ENCODE data around the gene HOXA3. TPM values are rescaled to one million over a fixed set of nuclear protein-coding genes. Genes with fewer than 3 reads are reported as not detected.
A peak's percentile ranks its signal among the peaks of the same experiment; 100 is the strongest.

Gene HOXA3
- total RNA-seq, 1 experiment from 2014 or later: 12.0 TPM

- Histone ChIP-seq H3K9me3 (replicated peaks) (no peaks in the 10 kb centered on the region), H3K36me3 (no peaks in the 10 kb centered on the region), H3K4me1 (no peaks in the 10 kb centered on the region), H3K27ac (no peak overlapping the region), H3K4me3 (no peak overlapping the region), H3K27me3 (no peaks in the 10 kb centered on the region)
- DNase-seq: no peak
Observed at GRCh38 chr7:27192546-27193334, 40.4 kb upstream of the HOXA3 start.

DNA sequence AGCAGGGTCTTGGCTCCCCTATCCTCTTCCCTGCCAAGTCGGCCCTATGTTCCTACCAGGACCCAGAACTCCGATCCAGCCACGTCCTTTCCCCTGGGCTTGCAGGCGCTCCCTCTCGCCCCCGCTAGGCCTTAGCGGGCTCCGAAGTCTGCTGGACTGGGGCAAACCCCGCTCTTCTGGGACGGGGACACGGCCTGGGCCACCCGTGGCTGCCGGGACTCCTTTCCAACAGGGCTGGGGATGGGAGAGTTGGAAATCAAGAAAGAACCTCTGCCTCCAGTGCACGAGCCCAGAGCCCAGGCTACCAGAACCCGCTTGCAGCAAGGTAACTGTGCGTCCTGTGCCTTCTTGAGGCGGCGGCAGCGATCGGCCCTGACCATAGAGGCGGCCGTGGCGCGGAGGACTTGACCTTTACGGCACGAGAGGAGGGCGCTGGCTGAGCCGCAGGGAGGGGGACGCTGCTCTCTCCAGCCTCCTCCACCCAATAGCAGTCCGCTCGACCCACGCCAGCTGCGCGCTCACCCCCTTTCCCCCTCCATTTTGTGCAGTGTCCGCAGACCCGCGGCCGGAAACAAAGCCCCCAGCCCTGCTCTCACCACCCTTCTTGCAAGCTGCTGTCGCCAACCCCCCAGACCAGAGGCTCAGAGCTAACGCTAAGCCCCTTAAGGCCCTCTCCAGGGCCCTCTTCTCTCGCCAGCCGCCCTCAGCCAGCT, 39.6 kb upstream of the HOXA3 start:
- no peak for DNase-seq
- Histone ChIP-seq H3K4me1 (no peaks in the 10 kb centered on the region), H3K27me3 (no peaks in the 10 kb centered on the region), H3K4me3 (no peak overlapping the region), H3K36me3 (no peaks in the 10 kb centered on the region), H3K9me3 (replicated peaks) (no peaks in the 10 kb centered on the region), H3K27ac (no peak overlapping the region)

DNA sequence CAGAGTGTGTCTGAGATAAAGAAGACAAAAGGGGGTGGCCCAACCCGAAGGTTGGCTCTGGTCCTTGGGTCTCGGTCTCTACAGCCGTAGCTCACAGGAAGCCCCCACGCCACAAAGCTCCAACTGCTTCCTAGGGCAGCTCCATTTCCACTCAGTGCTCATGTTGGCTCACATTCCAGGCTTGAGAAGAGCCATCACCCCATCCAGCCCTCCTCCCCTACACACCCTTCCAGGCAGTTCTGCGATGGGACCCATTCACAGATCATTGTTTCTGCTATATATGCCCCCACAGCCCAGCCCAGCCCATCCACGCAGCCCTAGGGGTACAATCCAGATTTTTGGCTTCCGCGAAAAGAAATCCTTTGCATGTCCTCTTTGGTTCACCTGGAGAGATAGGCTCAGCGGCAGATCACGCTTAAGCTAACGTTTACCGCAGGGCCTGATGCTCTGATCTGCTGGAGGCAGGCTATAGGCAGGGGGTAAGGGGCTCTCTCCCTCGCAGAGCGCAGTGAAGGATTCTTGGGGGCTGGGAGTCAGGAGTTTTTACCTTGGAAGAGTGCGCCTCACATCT, 38.9 kb upstream of the HOXA3 start:
- no peak for DNase-seq
- Histone ChIP-seq H3K9me3 (replicated peaks) (no peaks in the 10 kb centered on the region), H3K4me3 (no peak overlapping the region), H3K36me3 (no peaks in the 10 kb centered on the region), H3K4me1 (no peaks in the 10 kb centered on the region), H3K27me3 (no peaks in the 10 kb centered on the region), H3K27ac (no peak overlapping the region)

GRCh38 chr7:27189997-27190748, 37.8 kb upstream of the HOXA3 start:
- Histone ChIP-seq H3K27me3 (no peaks in the 10 kb centered on the region), H3K9me3 (replicated peaks) (no peaks in the 10 kb centered on the region), H3K4me1 (no peaks in the 10 kb centered on the region), H3K27ac (no peak overlapping the region), H3K36me3 (no peaks in the 10 kb centered on the region), H3K4me3 (no peak overlapping the region)
- peak in 1 of 2 experiments; percentile 17 for DNase-seq

DNA sequence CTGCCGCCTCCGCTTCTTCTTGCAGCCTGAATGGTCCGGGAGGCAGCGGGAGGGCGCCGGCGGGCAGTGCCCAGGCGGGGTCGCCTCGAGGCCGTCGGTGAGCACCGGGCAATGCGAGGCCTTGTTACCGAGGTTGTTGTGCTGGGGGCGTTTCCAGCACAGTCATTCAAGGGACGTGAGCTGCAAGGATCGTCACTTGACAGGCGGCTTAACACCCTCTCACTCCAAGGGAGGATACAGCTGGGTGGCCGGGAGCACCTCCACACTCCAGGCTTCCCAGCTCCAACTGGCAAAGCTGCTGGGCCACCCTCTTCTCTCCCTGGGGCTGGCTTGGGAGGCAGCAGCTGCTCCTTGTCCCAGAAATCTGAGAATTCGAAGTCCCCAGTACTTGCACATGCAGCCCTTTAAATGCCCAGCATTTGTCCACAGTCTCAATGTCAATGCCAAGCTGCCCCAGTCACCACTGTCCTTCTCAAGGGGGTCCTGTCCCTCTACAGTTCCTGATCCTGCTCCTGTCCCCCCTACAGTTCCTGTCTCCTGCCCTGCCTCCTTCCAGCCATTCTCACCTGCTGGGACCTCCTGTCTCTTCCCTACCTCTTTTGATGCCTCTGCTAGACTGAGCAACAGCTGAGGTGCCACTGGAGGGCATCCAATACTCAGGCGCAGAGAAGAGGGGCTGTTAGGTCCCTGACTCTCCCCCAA, 37.1 kb upstream of the HOXA3 start:
- Histone ChIP-seq H3K27me3 (no peaks in the 10 kb centered on the region), H3K36me3 (no peaks in the 10 kb centered on the region), H3K27ac (no peak overlapping the region), H3K4me3 (no peak overlapping the region), H3K4me1 (no peaks in the 10 kb centered on the region), H3K9me3 (replicated peaks) (no peaks in the 10 kb centered on the region)
- DNase-seq: no peak

- Histone ChIP-seq H3K27me3 (no peaks in the 10 kb centered on the region), H3K9me3 (replicated peaks) (no peaks in the 10 kb centered on the region), H3K27ac (no peak overlapping the region), H3K36me3 (no peaks in the 10 kb centered on the region), H3K4me3 (no peak overlapping the region), H3K4me1 (no peaks in the 10 kb centered on the region)
- no peak for DNase-seq
Observed at GRCh38 chr7:27188386-27189294, 36.3 kb upstream of the HOXA3 start.

DNA sequence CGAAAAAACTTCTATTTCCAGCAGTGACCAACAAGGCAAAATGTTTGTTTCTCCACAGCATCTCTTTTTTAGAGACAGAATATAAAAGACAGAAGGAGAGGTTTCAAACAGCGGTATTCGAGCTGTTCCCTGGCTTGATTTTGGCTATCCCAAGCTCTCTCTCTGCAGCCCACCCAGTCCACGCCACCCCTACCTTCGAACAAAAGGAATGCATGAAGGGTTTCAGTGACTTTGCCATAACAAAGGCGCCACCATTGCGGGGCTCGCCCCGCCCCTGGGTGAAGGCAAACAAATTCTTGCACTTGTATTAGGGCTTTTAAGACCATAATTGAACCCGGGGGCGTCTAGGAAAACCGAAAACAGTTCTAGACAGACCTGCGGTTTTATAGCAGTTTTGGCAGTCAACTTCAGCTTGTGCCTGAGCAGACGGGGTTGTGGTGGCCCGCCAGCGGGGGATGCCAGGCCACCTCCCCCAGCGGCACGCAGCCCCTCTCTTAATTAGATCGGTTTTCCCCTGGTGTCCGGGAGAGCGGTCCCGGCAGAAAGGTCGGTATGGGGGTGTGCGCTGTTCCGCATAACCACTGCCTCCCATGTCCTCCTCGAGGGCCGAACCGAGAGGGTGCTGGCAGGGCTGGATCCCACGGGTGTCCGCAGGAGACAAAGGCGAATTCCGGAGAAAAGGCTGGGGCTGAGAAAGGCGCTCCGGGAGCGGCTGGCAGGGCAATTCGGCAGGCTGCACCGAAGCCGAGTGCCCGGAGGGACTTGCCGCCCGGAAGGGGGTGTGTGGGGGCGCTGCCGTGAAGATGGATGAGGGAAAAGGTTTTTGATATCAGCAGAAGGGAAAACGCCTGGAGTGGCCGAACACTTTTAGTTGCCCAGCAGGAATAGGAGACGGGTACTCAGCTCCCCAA, 35.3 kb upstream of the HOXA3 start:
- Histone ChIP-seq H3K4me1 (no peaks in the 10 kb centered on the region), H3K9me3 (replicated peaks) (no peaks in the 10 kb centered on the region), H3K27ac (no peak overlapping the region), H3K36me3 (no peaks in the 10 kb centered on the region), H3K27me3 (no peaks in the 10 kb centered on the region), H3K4me3 (no peak overlapping the region)
- no peak for DNase-seq

DNA sequence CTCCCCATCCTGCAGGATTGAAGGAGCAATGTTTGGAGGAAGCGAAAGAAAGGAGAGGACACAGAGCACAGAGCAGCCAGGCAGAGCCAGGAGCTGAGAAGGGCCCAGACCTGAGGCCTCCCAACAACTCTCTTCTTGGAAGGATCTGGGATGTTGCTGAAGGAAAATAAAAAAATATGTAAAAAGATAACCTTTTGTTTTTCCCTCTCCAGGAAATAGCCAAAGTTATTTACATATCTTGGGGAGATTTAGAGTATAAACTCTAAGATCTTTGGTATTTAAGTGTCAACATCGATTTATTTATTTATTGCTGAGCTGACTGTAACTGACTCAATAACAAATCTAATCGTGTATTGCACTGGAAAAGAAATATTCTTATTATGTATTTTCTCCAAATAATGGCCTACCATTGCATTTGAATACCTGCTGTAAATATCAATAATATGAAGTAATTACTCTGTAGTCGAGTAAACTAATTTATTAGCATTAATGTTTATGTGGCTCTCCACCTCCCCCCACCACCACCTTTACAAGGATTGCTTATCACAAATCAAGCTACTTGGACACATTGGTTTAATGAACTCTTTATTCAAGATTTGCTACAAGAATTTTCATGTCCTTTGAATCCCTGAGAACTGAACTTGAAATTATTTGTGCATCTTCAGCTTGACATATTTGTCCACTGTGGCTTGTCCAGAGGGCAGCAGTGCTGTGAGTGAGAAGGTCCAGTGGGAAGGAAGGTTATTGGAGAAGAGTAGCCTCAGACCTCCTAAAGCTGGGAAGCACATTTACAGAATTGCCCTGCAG, 34.5 kb upstream of the HOXA3 start:
- Histone ChIP-seq H3K9me3 (replicated peaks) (no peaks in the 10 kb centered on the region), H3K27me3 (no peaks in the 10 kb centered on the region), H3K36me3 (no peaks in the 10 kb centered on the region), H3K27ac (no peak overlapping the region), H3K4me3 (no peak overlapping the region), H3K4me1 (no peaks in the 10 kb centered on the region)
- no peak for DNase-seq

- no peaks in the 10 kb centered on the region for H3K36me3 ChIP-seq
- peak overlapping the region; percentile 73 for H3K4me3 ChIP-seq
- no peaks in the 10 kb centered on the region for H3K27me3 ChIP-seq
- no peaks in the 10 kb centered on the region for H3K9me3 ChIP-seq (replicated peaks)
- H3K4me1 ChIP-seq: no peaks in the 10 kb centered on the region
- peak overlapping the region; percentile 44; the same call in 1 of the 2 replicates for H3K27ac ChIP-seq
- peak in 1 of 2 experiments; percentile 26 for DNase-seq
Observed at GRCh38 chr7:27185854-27186667, 33.7 kb upstream of the HOXA3 start.

GRCh38 chr7:27185013-27185853, 32.9 kb upstream of the HOXA3 start, which contains the start of gene HOXA11:
TSS of gene HOXA11 (minus strand) at chr7:27185232. CDS start at chr7:27185144, 88 bp downstream.
- Histone ChIP-seq H3K36me3 (no peaks in the 10 kb centered on the region), H3K27me3 (no peaks in the 10 kb centered on the region), H3K9me3 (replicated peaks) (no peaks in the 10 kb centered on the region), H3K4me1 (no peaks in the 10 kb centered on the region), H3K4me3 (peak within 1 kb of the TSS; percentile 73), H3K27ac (peak within 1 kb of the TSS; percentile 87)
- DNase-seq: peak; percentile 27 to 52
